Measurements from ENCODE around the gene FAM98B.
A peak's percentile ranks its signal among the peaks of the same experiment; 100 is the strongest.

Gene FAM98B

DNA sequence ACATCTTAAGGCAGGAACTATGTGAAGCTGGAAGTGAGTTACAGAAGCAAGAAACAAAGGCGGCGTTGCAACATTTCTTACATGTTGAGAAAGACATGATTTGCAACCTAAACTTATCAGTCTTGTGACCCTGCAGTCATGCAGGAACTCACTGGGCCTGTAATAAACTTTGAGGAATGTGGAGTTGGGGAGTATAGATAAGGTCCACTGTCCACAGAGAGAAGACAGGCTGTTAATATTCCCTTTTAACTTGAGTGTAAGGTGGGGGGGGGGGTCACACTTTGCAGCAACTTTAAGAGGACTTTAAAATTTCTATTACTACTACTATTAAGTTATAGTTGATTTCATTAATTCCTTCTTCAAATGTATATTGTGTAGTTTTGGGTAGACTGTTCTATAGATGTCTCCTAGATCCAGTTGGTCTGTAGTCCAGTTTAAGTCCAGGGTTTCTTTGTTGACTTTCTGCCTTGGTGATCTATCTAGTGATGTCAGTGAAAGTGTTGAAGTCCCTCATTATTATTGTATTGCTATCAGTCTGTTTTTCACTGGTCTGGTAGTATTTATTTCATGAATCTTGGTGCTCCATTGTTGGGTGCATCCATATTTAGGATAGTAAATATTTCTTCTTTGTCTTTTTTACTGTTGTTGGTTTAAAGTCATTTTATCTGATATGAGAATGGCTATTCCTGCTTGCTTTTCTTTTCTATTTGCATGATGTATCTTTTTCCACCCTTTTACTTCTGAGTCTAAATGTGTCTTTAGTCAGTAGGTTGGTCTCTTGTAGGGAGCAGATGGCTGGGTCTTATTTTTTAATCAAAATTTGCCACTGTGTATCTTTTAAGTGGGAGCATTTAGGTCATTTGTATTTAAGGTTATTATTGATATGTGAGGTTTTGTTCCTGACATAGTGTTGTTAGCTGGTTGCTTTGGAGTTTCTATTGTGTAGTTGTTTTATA lies 15.6 kb upstream of the FAM98B start:
- TF ChIP-seq, protein P1, sequence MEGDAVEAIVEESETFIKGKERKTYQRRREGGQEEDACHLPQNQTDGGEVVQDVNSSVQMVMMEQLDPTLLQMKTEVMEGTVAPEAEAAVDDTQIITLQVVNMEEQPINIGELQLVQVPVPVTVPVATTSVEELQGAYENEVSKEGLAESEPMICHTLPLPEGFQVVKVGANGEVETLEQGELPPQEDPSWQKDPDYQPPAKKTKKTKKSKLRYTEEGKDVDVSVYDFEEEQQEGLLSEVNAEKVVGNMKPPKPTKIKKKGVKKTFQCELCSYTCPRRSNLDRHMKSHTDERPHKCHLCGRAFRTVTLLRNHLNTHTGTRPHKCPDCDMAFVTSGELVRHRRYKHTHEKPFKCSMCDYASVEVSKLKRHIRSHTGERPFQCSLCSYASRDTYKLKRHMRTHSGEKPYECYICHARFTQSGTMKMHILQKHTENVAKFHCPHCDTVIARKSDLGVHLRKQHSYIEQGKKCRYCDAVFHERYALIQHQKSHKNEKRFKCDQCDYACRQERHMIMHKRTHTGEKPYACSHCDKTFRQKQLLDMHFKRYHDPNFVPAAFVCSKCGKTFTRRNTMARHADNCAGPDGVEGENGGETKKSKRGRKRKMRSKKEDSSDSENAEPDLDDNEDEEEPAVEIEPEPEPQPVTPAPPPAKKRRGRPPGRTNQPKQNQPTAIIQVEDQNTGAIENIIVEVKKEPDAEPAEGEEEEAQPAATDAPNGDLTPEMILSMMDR (IDR thresholded peaks at IDR 0.05; ENCODE audit: low read length, missing control alignments) = no peak
- peak; percentile 86 for DNase-seq (ENCODE audit: low read depth)

DNA sequence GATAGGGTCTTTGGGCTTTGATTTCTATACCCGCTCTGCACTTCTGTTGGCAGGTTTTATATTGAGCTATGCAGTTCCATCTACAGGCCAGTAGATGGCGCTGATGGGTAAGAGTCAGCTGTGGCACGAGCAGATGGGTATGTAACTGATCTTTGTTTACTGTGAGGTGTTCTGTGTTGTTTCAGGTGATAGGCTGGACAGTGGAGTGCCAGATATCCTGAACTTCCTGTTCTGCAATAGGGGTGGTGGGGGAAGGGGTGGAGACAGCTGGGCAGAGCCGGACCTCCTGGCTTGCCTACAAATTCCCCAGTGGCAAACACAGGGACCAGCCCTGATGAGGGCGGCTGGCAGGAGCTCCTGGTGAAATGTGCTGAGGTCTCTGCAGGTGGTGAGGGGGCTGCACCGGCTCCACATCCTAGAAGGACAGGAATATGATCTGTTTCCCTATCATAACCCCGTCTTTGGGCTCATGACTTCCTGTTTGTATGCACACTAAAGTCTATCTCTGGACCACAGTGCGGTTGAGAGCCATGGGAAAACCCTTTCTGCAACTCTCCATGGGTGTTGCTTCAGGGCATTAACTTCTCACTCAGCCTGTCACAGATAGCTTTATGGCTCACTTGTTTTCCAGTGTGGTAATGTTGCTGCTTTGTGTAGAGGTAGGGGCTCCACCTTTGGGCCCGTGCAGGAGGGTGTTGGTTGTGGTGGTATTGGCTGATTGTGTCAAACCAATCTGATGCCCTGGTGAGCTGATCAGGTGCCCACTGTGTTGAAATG lies 13.4 kb upstream of the FAM98B start:
- TF ChIP-seq, protein P1 (IDR thresholded peaks at IDR 0.05; ENCODE audit: low read length, missing control alignments) = peak; percentile 98
- H3K4me3 ChIP-seq (replicated peaks; ENCODE audit: low read depth, low read length) = no peak overlapping the region
- peak; percentile 78 for DNase-seq (ENCODE audit: low read depth)

More for the DNA sequence above, 15.6 kb upstream of the FAM98B start:
- H3K4me3 ChIP-seq (replicated peaks; ENCODE audit: low read depth, low read length) = no peak overlapping the region

DNA sequence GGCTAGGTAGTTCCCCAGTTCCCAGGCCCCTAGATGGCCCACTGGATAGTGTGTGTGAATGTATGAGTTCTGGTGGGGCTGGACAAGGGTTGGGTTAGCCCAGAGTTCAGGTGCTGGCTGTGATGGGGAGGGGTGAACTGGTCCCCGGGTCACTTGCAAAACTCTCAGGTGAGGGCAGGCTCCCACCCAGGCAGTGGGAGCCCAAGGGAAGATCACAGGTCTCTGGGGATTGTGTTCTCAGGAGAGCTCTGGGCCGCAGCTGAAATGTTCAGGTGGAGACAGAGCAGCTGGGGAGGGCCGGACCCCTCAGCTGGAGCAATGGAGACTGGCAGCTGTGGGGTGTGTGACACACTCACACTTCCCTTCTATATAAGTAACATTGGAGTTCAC lies 12.8 kb upstream of the FAM98B start:
- TF ChIP-seq, protein P1 (IDR thresholded peaks at IDR 0.05; ENCODE audit: low read length, missing control alignments) = no peak
- DNase-seq (ENCODE audit: low read depth) = no peak
- H3K4me3 ChIP-seq (replicated peaks; ENCODE audit: low read depth, low read length) = no peak overlapping the region

DNA sequence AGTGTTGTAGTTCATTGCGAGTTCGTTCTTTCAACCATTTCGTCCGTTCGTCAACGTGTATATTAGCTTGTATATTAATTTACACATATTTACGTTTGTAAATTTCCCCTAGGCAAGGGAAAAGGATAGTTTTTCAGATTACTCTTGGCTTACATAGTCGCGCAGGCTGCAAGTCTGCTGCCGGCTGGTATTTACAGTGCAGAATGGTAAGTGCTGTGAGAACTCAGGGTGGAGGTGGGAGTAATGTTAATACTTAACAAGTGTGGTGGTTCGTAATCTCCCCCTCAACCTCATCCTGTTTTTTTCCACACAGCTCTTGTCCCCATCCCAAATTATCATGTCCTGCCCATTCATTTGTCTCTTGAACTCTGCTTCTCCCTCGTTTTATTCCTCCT lies 766 bp downstream of the FAM98B start:
- TF ChIP-seq, protein P1 (IDR thresholded peaks at IDR 0.05; ENCODE audit: low read length, missing control alignments) = no peak
- H3K4me3 ChIP-seq (replicated peaks; ENCODE audit: low read depth, low read length) = peak overlapping the region; percentile 93
- no peak for DNase-seq (ENCODE audit: low read depth)

DNA sequence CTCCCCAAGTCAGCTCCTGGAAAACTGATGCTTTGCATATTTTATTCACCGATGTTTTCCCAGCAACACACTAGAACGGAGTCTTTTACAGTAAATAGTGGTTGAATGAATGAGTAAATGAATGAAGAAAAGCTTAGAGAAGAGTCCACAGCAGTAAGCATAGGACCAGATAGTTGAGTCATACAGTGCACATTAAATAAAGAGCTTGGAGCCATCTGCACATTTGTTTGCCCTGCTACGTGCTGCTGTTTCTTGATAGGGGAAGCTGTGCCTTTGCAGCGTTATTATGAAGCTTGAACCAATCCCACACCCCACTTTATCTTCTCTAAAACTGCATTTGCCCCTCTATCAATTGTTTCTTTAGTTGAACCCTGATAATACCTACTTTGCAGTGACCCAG lies 1.2 kb downstream of the FAM98B start:
- peak overlapping the region; percentile 93 for H3K4me3 ChIP-seq (replicated peaks; ENCODE audit: low read depth, low read length)
- DNase-seq (ENCODE audit: low read depth) = peak; percentile 6
- TF ChIP-seq, protein P1 (IDR thresholded peaks at IDR 0.05; ENCODE audit: low read length, missing control alignments) = no peak

DNA sequence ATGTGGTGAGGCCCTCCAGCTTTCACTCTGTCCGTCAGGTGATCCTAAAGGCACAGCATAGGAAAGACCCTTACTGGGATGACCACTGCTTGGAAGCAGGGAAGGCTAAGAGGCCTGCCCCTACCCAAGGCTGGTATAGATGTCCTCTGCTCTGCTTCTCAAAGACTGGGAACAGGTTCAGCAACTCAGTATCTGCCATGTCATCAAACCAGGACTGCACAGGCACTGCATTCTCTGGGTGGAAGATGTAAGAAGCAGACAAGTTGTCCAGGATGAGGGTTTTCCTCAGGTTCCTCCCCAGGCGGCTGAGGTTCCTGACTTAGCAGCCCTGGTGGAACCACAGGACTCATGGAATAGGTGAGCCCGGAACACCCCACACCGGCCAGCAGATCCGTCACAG lies 4.7 kb downstream of the FAM98B start:
- DNase-seq (ENCODE audit: low read depth) = no peak
- TF ChIP-seq, protein P1 (IDR thresholded peaks at IDR 0.05; ENCODE audit: low read length, missing control alignments) = no peak
- H3K4me3 ChIP-seq (replicated peaks; ENCODE audit: low read depth, low read length) = no peak overlapping the region

All from fibroblast of pulmonary artery (primary cell).